Measurements from ENCODE around the gene CNEP1R1.

- TF ChIP-seq CTCF (conservative IDR thresholded peaks at IDR 0.05; ENCODE audit: low read length) = peak; percentile 99
- no peak for TF ChIP-seq EZH2phosphoT487 (IDR thresholded peaks at IDR 0.05; ENCODE audit: borderline replicate concordance, low read depth, low read length)
These were observed at the start of gene CNEP1R1 for GRCh38 chr16:50024684-50025536.

All from OCI-LY7 (cell line).